B cell (primary cell): ENCODE measurements around the gene ALG2. TPM values are rescaled to one million over a fixed set of nuclear protein-coding genes. Genes with fewer than 3 reads are reported as not detected.

Experiments
- ATAC-seq: fragments of 200-7000 bp; cut with Tn5 transposase; one replicate; pipeline ENCODE4 v1.10.0; 2021; ENCODE audit warnings: low read depth, mild to moderate bottlenecking, moderate number of reproducible peaks, moderate library complexity
- CTCF ChIA-PET: fragments of 350-600 bp; sonication (Branson Sonifier 250); formaldehyde crosslinking; loops from one replicate; lab custom pipeline; 2021; ENCODE audit warnings: antibody characterized with exemption, inconsistent platforms; lab: Charles Lee
- POLR2A ChIA-PET: fragments of 350-600 bp; sonication (Branson Sonifier 250); formaldehyde crosslinking; loops from one replicate; lab custom pipeline; 2021; ENCODE audit warnings: antibody characterized with exemption; lab: Charles Lee
- DNase-seq: peaks from one replicate; pipeline ENCODE4 v3.0.0; 2013
- H2AFZ ChIP-seq: 2 replicates; pipeline ENCODE4 v1.6.1; 2012; ENCODE audit warnings: mild to moderate bottlenecking, low read depth, low read length; ENCODE audit not compliant: insufficient read depth, poor library complexity, severe bottlenecking
- H3K27ac ChIP-seq, 2 donors: 1 replicate in 1 of 2; 2 replicates in 1 of 2; pipeline ENCODE4 v1.5.1; 2012 to 2013; ENCODE audit warnings: low read length in 2 of 2, mild to moderate bottlenecking in 2 of 2, moderate library complexity in 1 of 2
- H3K27me3 ChIP-seq, 4 experiments: fragments of 200-600 bp in 1 of 4; sonication (generic) in 1 of 4; replicated peaks in 1 of 4; 1 replicate in 2 of 4; 2 replicates in 2 of 4; pipeline versions ENCODE4 v1.6.1 to v1.7.0; 2013 to 2016; ENCODE audit warnings: low read length in 3 of 4, mild to moderate bottlenecking in 2 of 4, mixed read lengths in 1 of 4, moderate library complexity in 1 of 4; ENCODE audit not compliant: insufficient read depth in 4 of 4, control insufficient read depth in 3 of 4; ENCODE audit errors: control extremely low read depth in 1 of 4
- H3K36me3 ChIP-seq, 2 experiments: replicated peaks in 1 of 2; 1 replicate in 1 of 2; 2 replicates in 1 of 2; pipeline versions ENCODE4 v1.6.1 to v1.7.1; 2013; ENCODE audit warnings: low read length in 1 of 2; ENCODE audit not compliant: insufficient read depth in 2 of 2, control insufficient read depth in 1 of 2; ENCODE audit errors: control extremely low read depth in 1 of 2, extremely low read depth in 1 of 2
- H3K4me1 ChIP-seq, 2 donors: fragments of 200-600 bp in 1 of 2; sonication (generic) in 1 of 2; 1 replicate in 1 of 2; 2 replicates in 1 of 2; pipeline versions ENCODE4 v1.5.1 to v1.6.1; 2013 to 2017; ENCODE audit warnings: low read length in 2 of 2; ENCODE audit not compliant: control insufficient read depth in 2 of 2, insufficient read depth in 2 of 2
- H3K4me2 ChIP-seq: replicated peaks from 2 replicates; pipeline ENCODE3; 2012; ENCODE audit warnings: mild to moderate bottlenecking, low read depth, low read length; ENCODE audit not compliant: poor library complexity, severe bottlenecking
- H3K4me3 ChIP-seq, 5 experiments: fragments of 200-600 bp in 1 of 5; sonication (generic) in 1 of 5; 1 replicate in 3 of 5; 2 replicates in 2 of 5; pipeline versions ENCODE4 v1.5.1 to v1.7.0; 2011 to 2016; ENCODE audit warnings: low read length in 4 of 5, mild to moderate bottlenecking in 4 of 5, low read depth in 2 of 5, control low read depth in 1 of 5, moderate library complexity in 1 of 5; ENCODE audit not compliant: insufficient read depth in 1 of 5; ENCODE audit errors: control extremely low read depth in 1 of 5, extremely low read depth in 1 of 5
- H3K79me2 ChIP-seq: fragments of 200-600 bp; sonication (generic); one replicate; pipeline ENCODE4 v1.6.0; 2016; ENCODE audit warnings: low read length; ENCODE audit not compliant: control insufficient read depth, insufficient read depth
- H3K9ac ChIP-seq: fragments of 200-600 bp; sonication (generic); 2 replicates; pipeline ENCODE4 v1.6.1; 2017; ENCODE audit warnings: mild to moderate bottlenecking, low read length, moderate library complexity
- H3K9me3 ChIP-seq, 3 donors: one replicate each; pipeline versions ENCODE4 v1.6.1 to v1.7.1; 2013; ENCODE audit warnings: low read length in 2 of 3; ENCODE audit not compliant: control insufficient read depth in 2 of 3, insufficient read depth in 1 of 3; ENCODE audit errors: control extremely low read depth in 1 of 3
- H4K20me1 ChIP-seq: 2 replicates; pipeline ENCODE4 v1.6.0; 2012; ENCODE audit warnings: mild to moderate bottlenecking, low read length; ENCODE audit not compliant: insufficient read depth, control insufficient read depth, poor library complexity, severe bottlenecking
- H3K27ac Mint-ChIP-seq: one replicate; pipeline ENCODE4 v1.8.0; 2021; ENCODE audit warnings: mixed read lengths
- H3K27me3 Mint-ChIP-seq: one replicate; pipeline ENCODE4 v1.8.0; 2021; ENCODE audit warnings: mixed read lengths
- H3K4me1 Mint-ChIP-seq: one replicate; pipeline ENCODE4 v1.8.0; 2021; ENCODE audit warnings: mixed read lengths
- H3K4me3 Mint-ChIP-seq: one replicate; pipeline ENCODE4 v1.8.0; 2021; ENCODE audit warnings: mixed read lengths
- H3K9me3 Mint-ChIP-seq: one replicate; pipeline ENCODE4 v1.8.0; 2022; ENCODE audit warnings: mixed read lengths; ENCODE audit not compliant: insufficient read depth
- EZH2 ChIP-seq: IDR thresholded peaks from 2 replicates; pipeline ENCODE4 v1.6.1; 2012; ENCODE audit warnings: borderline replicate concordance, low read depth, mild to moderate bottlenecking, moderate library complexity, low read length; ENCODE audit not compliant: insufficient read depth, poor library complexity, severe bottlenecking
- WGBS: methylation state at CpG from one replicate; pipeline ENCODE4 v1.1.5; 2013; ENCODE audit warnings: missing lambda C conversion rate; ENCODE audit not compliant: insufficient coverage; 5-methylcytosine and 5-hydroxymethylcytosine counted together
- intact Hi-C: fragments of 100-400 bp; cut with micrococcal nuclease; formaldehyde crosslinking; loops from one replicate; pipeline ENCODE4 v1.10.0; 2022
- polyA plus RNA-seq: library from polyadenylated mRNA; depleted of rRNA; stranded (reverse); fragments of >200 nt; gene quantifications from 2 replicates; pipeline ENCODE4 v1.2.3, GENCODE V29; 2012
- total RNA-seq, 2 donors: library from RNA; stranded (reverse); fragments of 120-200 nt in 1 of 2; gene quantifications; 1 replicate in 1 of 2; 2 replicates in 1 of 2; pipeline versions ENCODE4 v1.2.3 to v1.2.4, GENCODE V29; 2013 to 2022
- TF ChIP-seq, protein P1 (sequence below): fragments of 200-600 bp; IDR thresholded peaks from one replicate; pipeline ENCODE4 v1.8.0; 2022; ENCODE audit warnings: antibody characterized with exemption, mild to moderate bottlenecking

The ALG2 gene
- total and polyA plus RNA-seq, 2 donors (not counting 1 experiment from before 2014, with no cell fraction given) = 14.3 to 46.3 TPM

DNA sequence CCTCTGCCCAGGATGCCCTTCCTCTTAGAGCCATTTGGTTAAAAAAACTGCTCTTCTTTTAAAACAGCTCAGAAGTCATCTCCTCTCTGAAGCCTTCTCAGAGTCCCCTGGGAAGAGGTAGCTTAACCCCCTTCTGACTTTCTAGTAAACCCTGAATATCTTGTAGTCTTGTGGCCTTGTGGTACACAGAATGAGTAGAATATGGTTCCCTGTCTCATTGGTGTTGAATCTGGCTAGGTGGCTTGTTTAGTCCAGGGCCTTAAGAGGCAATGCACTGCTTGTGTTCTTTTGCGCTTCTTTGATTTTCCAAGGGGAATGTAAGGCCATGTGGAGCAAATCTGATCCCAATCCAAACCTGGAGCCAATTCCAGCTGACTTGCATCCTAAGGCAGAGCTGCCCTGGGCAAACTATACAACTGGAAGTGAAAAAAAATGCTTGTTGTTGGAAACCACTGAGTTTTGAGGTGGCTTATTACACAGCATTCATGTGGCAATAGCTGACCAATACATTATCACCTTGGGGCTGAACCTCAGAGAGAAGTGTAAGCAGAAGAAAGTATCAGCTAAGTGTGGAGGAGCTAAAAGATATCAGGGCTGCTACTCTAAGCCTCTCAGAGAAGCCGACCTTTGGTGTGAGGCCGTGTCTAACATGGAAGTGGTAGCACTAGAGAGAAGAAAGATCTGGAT is 31.0 kb downstream of the ALG2 start:
- Histone ChIP-seq H3K9me3 (no peaks in the 10 kb centered on the region), H3K4me3 (no peak overlapping the region), H3K27me3 (no peaks in the 10 kb centered on the region), H3K36me3 (no peaks in the 10 kb centered on the region), H3K4me1 (peaks cover 24 to 30% of the 10 kb centered on the region in 2 donors), H3K27ac (no peak overlapping the region), H4K20me1 (no peaks in the 10 kb centered on the region), H2AFZ (no peak overlapping the region), H3K79me2 (no peaks in the 10 kb centered on the region), H3K9ac (no peak overlapping the region), H3K4me2 (no peak overlapping the region)
- TF ChIP-seq, protein P1, sequence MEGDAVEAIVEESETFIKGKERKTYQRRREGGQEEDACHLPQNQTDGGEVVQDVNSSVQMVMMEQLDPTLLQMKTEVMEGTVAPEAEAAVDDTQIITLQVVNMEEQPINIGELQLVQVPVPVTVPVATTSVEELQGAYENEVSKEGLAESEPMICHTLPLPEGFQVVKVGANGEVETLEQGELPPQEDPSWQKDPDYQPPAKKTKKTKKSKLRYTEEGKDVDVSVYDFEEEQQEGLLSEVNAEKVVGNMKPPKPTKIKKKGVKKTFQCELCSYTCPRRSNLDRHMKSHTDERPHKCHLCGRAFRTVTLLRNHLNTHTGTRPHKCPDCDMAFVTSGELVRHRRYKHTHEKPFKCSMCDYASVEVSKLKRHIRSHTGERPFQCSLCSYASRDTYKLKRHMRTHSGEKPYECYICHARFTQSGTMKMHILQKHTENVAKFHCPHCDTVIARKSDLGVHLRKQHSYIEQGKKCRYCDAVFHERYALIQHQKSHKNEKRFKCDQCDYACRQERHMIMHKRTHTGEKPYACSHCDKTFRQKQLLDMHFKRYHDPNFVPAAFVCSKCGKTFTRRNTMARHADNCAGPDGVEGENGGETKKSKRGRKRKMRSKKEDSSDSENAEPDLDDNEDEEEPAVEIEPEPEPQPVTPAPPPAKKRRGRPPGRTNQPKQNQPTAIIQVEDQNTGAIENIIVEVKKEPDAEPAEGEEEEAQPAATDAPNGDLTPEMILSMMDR = no peak
- TF ChIP-seq EZH2 = no peak
- Mint-ChIP-seq H3K9me3 (no peaks in the 10 kb centered on the region), H3K4me1 (peaks cover 39% of the 10 kb centered on the region), H3K4me3 (no peak overlapping the region), H3K27ac (no peak overlapping the region), H3K27me3 (no peaks in the 10 kb centered on the region)
- ATAC-seq = no peak
- POLR2A ChIA-PET = interaction anchor here (0.6 kb wide), 1 partner anchor 502 kb away, joined by 8 read pairs; no protein-coding TSS in a partner anchor
- CTCF ChIA-PET = interaction anchor here (0.6 to 11.1 kb wide), 4 partner anchors 9 to 29 kb away, joined by 3 to 185 read pairs (median 4); no protein-coding TSS in a partner anchor
- 89% methylated on average over 2 of the region's 3 CpGs for WGBS
- DNase-seq = no peak
- intact Hi-C loops = no loop called here
